GM18951 (cell line): ENCODE measurements around the gene RNF222.
A peak's percentile ranks its signal among the peaks of the same experiment; 100 is the strongest.
"Not testable (repeated sequence)": the region's sequence is repeated elsewhere in the genome, so short reads cannot be mapped to it uniquely, and the experiment has no call there.

Experiments
- POLR2A ChIP-seq: IDR thresholded peaks from 4 replicates; pipeline ENCODE4 v1.6.1; 2011; ENCODE audit warnings: mild to moderate bottlenecking; ENCODE audit not compliant: insufficient read length, insufficient read depth; ENCODE audit errors: extremely low read depth
- in situ Hi-C: fragments of 300-500 bp; cut with MboI; formaldehyde crosslinking; loops from one replicate; pipeline ENCODE4 v1.12.0; 2022; ENCODE audit warnings: low sequenced_read_pairs, mixed read lengths, inconsistent platforms; ENCODE audit not compliant: unreplicated experiment

Gene RNF222

DNA sequence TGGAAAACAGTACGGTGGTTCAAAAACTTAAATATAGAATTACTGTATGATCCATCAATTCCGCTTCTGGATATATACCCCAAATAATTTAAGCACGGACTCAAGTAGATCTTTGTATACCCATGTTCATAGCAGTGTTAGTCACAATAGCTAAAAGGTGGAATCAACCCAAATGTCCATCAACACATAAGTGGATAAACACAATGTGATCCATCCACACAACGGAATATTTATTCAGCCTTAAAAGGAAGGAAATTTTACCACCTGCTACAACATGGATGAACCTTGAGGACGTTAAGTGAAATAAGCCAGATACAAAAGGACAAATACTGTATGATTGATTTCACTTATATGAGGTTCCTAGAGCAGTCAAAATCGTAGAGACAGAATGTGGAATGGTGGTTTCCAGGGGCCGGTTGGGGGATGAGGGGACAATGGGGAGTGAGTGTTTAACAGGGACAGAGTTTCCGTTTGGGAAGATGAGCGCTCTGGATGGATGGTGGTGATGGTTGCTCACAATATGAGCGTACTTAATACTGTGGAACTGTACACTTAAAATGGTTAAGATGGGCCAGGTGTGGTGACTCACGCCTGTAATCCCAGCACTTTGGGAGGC lies 5.4 kb upstream of the RNF222 start:
- no peak for TF ChIP-seq POLR2A
- in situ Hi-C loops: no loop called here

DNA sequence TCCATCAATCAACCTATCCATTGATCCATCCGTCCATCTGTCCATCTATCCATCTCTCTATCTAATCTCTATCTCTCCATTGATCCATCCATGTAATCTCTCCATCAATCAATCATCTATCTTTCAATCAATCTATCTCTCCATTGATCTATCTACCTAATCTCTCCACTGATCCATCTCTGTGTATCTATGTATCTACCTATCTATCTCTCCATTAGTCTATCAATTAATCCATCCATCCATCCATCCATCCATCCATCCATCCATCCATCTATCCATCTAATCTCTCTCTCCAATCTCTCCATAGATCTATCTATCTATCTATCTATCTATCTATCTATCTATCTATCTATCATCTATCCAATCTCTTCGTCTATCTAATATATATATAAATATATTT lies 3.5 kb upstream of the RNF222 start:
- no peak for TF ChIP-seq POLR2A
- in situ Hi-C loops: no loop called here

DNA sequence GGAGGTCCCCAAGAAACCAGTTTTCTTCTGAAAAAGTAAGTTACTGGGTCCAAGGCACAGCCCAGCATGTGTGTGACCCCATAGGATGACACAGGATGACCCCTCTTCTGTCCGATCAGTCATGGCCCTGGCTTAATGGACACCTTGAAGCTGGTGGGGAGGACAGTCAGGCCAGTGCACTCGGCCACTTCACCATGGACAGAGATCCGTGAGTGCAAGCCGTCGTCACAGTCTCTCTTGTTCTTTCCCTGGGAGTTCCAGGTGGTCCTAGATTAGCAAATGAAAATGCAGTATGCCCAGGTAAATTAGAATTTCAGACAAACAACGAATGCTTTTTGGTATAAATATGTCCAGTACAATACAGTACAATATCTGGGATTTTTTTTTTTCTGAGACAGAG lies 1.4 kb upstream of the RNF222 start:
- in situ Hi-C loops: no loop called here

DNA sequence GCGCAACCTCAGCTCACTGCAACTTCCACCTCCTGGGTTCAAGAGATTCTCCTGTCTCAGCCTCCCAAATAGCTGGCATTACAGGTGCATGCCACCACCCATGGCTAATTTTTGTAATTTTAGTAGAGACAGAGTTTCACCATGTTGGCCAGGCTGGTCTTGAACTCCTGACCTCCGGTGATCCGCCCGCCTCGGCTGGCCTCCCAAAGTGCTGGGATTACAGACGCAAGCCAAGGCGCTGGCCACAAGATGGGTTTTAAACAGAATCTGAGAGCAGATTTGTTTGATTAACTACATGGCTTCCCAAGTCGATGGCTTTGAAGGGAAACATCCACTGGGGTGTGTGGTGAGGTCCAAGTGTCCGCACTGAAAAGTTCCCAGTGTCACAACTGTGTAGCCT lies 3.1 kb downstream of the RNF222 start:
- in situ Hi-C loops: not testable (repeated sequence)

More for the DNA sequence above, 1.4 kb upstream of the RNF222 start:
- TF ChIP-seq POLR2A: no peak

DNA sequence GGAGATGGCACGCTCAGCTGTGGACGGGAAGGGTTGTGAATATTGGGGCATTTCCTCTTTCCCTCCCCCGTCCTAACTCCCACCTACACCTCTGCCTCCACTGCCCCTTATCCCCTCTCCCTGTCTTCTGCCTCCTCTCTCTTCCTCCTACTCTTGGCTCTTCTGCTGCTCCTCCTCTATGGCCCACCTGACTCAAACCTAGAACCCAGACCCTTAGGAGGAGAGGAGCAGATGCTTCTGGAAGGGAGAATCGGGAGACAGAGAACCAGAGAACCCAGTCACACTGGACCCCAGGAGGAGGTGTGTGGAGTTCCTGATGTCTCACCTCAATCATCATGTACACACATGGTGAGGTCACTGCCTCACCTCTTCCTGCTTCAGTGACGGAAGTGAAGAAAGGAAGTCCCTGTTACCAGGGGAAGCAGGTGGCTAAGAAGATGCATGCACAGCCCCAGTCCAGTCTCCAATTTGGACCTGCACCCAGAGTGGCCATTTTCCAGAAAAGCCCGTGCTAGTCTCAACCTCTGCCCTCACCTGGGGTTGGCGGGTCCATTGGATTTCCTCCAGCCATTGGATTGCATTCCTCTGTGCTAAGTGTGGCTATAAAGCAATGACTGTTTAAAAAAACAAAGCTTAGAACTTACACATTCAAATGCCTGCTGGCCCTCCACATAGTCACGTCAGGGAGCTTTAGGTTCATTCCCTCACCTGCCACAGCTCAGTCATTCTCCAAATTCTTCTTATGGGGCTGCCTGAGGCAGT lies 4.0 kb downstream of the RNF222 start:
- TF ChIP-seq POLR2A: no peak
- in situ Hi-C loops: no loop called here

DNA sequence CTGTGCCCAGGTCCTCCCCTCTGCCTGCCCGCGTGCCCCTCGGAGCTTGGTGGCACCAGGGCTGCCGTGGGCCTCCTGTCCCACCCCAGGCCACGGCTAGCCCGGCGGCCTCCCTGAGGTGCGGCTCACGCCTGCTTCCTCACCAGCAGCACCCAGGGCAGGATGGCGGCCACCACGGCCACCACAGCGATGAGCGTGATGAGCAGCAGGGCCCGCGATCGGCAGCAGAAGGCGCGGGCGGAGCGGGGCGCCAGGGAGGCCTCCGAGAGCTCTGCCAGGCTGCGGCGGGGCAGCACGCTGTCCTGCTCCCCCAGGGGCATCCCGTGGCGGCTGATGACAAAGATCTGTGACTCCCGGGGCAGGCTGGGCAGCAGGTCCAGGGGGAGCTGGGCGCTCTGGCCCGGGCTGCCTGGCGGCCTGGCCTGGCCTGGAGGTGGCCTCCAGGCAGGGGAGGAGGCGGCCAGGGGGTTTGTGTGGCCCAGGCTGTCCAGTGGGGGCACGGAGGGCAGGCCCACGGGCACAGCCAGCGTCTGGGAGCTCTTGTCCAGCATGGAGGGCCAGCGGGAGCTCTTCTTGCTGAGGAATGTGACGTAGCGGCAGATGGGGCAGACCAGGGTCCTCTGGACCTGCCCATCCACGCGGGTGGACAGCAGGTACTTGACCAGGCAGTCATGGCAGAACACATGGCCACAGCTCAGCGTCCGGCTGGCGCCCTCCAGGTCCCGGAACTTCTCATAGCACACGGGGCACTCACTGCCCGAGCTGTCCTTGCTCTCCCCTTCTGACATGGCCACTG lies 4.8 kb downstream of the RNF222 start:
- in situ Hi-C loops: no loop called here
- no peak for TF ChIP-seq POLR2A

DNA sequence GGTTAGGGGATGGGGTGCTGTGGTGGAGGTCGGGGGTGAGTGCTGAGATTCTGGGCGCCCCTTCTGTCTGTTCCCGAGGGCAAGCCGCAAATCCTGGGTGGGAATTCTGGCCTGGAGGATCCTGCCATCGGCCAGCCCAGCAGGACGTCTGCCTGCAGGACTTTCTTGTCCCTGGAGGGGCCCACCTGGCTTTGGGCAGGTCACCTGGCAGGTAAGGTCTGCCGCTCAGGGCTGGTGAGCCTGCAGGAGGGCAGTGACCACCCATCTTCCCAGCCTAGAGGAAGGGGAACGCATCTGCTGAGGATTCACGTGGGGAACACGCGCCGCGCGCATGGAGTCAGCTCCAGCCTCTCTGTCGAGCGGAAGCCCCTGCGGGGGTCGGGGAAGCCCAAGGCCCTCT lies 5.4 kb downstream of the RNF222 start:
- TF ChIP-seq POLR2A: no peak
- in situ Hi-C loops: no loop called here

DNA sequence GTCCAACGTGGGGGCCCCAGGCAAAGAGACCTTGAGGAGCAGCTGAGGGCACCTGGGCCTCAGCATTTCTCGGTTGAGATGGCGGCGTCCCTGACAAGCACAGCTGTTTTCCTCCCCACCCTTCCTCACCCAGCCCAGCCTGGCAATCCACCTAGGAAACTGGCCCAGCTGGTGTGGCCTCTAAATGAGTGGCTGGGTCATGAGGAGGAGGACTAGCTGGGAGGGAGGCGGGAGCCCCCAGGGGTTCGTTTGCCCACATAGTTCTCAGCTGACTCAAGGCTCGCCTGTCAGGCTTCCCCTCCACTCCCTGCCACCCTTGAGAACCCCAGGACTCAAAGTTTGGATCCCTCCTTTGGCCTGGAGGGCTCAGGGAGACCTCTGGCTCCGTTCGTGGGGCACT lies 5.9 kb downstream of the RNF222 start:
- TF ChIP-seq POLR2A: no peak
- in situ Hi-C loops: no loop called here

DNA sequence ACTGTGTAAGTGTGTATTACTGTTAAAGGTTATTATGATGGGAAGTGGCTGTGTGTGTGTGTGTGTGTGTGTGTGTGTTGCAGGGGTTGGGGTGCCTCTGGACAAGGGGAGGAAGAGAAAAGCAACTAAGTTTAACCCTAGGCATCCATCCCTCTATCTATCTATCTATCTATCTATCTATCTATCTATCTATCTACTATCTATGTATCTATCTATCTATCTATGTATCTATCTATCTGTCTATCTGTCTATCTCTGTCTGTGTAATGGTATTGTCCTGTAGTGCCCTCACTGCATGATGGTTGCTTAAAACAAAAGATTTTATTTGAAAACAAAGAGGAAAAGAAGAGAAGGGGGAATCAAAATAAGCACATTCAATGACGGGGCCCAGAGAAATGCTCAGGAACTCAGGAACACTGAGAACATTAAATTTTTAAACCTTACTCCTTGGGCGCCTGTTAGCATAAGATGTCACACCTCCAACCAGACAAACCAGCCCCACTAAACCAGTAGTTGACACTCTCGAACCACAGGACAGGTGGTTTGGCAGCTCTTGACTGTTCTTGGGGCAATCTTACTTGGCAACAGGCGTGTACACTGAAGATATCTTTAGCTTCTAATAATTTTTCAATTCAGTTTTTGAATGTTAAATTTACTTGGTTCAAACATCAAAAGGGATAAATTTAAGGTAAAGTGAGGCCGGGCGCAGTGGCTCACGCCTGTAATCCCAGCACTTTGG lies 9.5 kb downstream of the RNF222 start:
- in situ Hi-C loops: no loop called here
- TF ChIP-seq POLR2A: no peak

DNA sequence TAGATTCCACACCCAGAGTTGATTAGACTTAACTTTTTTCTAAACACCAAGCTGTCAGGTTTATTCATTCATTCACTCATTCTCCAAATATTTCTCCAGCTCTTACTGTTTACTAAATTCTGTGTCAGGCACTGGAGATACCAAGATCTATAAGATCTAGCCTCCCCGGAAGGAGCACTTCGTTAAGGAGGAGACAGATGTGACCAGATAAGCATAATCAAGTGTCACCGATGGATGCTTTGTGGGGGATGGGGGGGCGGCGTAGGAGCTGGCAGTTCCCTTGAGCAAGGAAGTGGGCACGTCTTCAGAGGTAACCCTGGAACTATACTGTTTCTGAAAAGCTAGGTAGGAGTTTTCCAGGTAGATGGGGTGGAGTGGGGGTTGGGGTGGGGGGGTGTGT lies 10.8 kb downstream of the RNF222 start:
- in situ Hi-C loops: no loop called here
- TF ChIP-seq POLR2A: no peak

DNA sequence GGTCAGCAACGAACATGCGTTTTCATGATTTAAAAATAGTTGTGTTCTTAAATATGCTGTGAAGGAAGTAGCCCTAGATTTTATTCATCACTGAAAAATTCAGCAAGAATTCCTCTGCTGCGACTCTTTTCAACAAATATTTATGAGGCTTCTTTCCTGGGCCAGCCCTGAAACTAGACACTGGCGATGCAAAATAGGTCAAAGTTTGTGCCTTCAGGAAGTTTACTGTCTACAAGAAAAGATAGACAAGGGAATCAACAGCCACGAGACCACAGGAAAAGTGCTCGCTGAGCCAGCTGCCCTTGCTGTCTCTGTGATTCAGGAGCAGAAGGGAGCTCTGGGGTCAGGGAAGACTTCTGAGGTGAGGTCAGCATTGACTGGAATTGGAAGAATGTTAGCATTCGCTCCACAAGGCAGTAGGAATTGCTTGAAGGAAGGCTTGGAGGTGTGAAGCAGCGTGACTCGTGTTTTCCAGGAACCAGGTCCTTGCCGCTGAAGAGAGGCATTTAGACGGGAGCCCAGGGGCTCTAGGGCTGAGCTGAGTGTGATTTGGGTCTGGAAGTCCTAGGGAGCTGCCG lies 12.7 kb downstream of the RNF222 start:
- no peak for TF ChIP-seq POLR2A
- in situ Hi-C loops: no loop called here

DNA sequence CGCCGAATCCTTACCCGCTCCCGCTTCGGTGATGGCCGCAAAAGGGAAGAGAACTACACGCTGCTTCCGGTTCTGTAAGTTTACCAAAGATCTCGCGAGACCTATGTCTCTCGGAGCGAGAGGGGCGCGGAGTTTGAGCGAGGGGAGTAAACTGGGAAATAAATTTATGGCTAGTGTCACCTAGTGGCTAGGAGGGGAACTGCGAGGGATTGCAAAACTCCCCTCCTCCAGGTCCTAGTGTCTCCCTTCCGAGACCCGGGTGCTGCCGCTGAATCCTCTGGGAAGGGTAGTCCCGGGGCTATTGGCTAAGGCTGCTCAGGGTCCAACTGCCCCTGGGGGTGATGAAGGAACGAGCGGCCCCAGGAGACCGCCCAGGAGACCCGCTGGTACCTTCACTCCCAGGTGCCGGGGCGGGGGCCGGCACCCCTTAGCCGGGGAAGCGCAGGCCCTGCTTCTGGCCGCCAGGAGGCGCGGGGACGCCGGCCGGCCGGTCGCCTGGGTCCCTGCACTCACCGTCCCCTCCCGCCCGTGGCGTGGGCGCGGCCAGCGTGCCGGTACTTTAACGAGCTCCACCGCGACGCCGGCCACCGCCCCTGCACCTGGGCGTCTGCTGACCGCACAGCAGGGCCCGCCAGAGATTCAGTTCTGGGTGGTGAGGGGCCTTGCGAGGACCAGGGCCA lies 14.3 kb downstream of the RNF222 start, which contains the start of gene RPL26:
Gene RPL26, minus strand, starts transcription at position 51 of the 680 bp plus-strand sequence. CDS start 883 bp downstream, outside the sequence.
- peak; percentile 95 for TF ChIP-seq POLR2A
- in situ Hi-C loops: no loop called here
